Measurements from ENCODE around the gene RPS21.
"Not testable (repeated sequence)": the region's sequence is repeated elsewhere in the genome, so short reads cannot be mapped to it uniquely, and the experiment has no call there.

RPS21 gene

GRCh38 chr20:62424249-62425107 is 37.6 kb downstream of the RPS21 start:
- TF ChIP-seq CTCF (IDR thresholded peaks at IDR 0.05; ENCODE audit: control insufficient read depth, extremely low read depth, insufficient read depth): no peak
- no peak for DNase-seq (ENCODE audit: low read depth)
- H3K4me3 ChIP-seq (ENCODE audit: low read depth, low read length): no peak overlapping the region

DNA sequence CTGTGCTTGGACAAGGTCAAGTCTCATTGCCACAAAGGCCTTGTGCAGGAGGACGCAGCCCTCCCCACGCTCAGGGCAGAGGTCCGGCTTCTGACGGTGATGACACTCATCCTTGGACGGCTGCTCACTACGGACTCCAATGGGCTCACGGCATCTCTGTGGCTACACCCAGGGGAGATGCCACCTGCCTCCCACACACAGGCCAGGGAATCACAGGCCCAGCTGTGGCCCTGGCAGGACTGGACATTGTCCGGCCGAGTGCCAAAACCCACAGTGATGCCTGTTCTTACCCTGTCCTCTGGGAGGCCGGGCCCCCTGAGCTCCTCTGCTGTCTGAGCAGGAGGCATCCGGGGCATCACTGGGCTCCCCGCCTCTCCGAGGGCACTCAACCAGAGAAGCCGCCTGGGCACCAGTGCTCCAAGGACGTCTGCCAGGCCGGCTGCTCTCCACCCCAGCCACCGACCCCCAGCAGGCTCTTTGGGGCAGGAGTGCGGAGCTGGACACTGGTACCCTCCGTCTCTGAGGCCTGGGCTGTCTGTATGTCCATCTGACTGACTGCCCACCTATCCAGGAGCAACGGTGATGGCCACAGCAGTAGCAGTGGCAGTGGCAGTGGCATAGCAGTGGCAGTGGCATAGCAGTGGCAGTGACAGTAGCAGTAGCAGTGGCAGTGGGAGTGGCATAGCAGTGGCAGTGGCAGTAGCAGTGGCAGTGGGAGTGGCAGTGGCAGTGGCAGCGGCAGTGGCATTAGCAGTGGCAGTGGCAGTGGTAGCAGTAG is 38.6 kb downstream of the RPS21 start:
- no peak for DNase-seq (ENCODE audit: low read depth)
- no peak for TF ChIP-seq CTCF (IDR thresholded peaks at IDR 0.05; ENCODE audit: control insufficient read depth, extremely low read depth, insufficient read depth)
- no peak overlapping the region for H3K4me3 ChIP-seq (ENCODE audit: low read depth, low read length)

GRCh38 chr20:62426059-62426348 is 39.1 kb downstream of the RPS21 start:
- not testable (repeated sequence) for DNase-seq (ENCODE audit: low read depth); H3K4me3 ChIP-seq (ENCODE audit: low read depth, low read length)

DNA sequence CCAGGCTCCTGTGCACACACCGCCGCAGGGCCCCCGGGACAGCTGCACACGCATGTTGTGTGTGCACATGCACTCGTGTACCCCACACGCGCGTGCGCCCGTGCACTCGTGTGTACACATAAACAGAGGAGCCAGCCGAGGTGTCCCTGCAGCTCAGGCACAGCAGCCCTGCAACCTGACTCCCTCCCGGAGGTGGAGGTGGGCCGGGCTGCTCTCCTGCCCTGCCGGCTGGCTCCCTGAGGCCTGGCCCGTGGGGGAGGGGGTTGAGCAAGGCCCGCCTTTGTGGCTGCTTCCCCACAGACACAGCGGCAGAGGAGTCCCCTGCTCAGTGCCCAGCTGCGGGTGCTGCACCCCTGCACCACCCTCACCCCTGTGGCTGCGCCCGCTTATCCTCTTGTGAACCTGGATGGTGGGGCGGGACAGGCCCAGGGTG is 39.8 kb downstream of the RPS21 start:
- H3K4me3 ChIP-seq (ENCODE audit: low read depth, low read length): peak overlapping the region; percentile 67
- no peak for TF ChIP-seq CTCF (IDR thresholded peaks at IDR 0.05; ENCODE audit: control insufficient read depth, extremely low read depth, insufficient read depth)
- DNase-seq (ENCODE audit: low read depth): no peak

DNA sequence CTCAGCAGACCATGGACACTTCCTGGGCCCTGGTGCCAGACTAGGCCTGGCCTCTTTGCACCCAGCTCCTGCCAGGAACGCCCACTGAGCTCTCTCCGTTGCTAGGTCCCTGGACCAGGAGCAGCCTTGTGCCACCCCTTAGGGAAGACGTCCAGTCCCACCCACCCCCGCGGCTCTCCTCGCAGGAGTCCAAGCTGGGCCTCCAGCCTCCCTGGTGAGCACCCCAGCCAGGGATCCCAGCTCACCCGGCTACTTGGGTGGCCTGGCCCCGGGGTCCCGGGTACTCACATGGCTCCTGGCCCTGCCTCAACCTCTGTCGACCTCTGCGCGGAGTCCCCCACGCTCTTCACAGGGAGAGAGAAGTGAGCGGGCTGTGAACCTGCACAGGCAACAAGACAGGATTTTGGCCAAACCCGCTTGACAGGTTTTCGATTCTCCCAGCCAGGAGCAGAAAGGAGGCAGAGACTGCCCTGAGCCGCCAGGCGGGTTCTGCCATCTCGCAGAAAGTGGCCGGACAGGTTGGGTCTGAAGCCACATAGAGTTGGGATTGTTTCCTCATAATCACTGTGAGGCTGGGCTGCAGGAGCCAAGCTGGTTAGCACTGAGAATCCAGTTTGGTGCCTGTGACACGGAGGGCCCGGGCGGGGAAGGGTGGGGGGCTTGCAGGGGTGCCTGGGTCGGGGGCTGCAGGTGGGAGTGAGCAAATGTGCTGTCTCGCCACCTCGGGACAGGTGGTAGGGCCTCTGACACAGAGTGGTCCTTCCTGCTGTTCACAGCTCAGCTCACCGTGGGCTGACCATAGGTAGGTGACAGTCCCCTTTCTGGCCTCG is 40.5 kb downstream of the RPS21 start, which contains the start of gene RBBP8NL:
Gene RBBP8NL (minus strand): TSS at position 368 of the 830 bp plus-strand sequence. CDS start 7,892 bp downstream, outside the sequence.
- DNase-seq (ENCODE audit: low read depth): peak; percentile 97
- TF ChIP-seq CTCF (IDR thresholded peaks at IDR 0.05; ENCODE audit: control insufficient read depth, extremely low read depth, insufficient read depth): peak; percentile 12; the same call in 1 of the 2 replicates
- H3K4me3 ChIP-seq (ENCODE audit: low read depth, low read length): peak within 1 kb of the TSS; percentile 67

- no peak for DNase-seq (ENCODE audit: low read depth)
- TF ChIP-seq CTCF (IDR thresholded peaks at IDR 0.05; ENCODE audit: control insufficient read depth, extremely low read depth, insufficient read depth): no peak
- H3K4me3 ChIP-seq (ENCODE audit: low read depth, low read length): peak overlapping the region; percentile 23; the same call in 1 of the 2 replicates
These were observed 41.1 kb downstream of the RPS21 start for GRCh38 chr20:62428002-62428372.
